BE2C (cell line): ENCODE data around the gene DCLRE1B.

ENCODE experiments used
- DNase-seq: peaks from one replicate; pipeline ENCODE4 v3.0.0-alpha.2; 2020
- H3K27me3 ChIP-seq: fragments of 250-450 bp; sonication (Bioruptor Pico); 2 replicates; pipeline ENCODE4 v1.5.1; 2020; ENCODE audit warnings: mild to moderate bottlenecking
- H3K36me3 ChIP-seq: fragments of 250-450 bp; sonication (Bioruptor Pico); 2 replicates; pipeline ENCODE4 v1.5.1; 2020; ENCODE audit warnings: mild to moderate bottlenecking
- H3K4me1 ChIP-seq: fragments of 250-450 bp; sonication (Bioruptor Pico); 2 replicates; pipeline ENCODE4 v1.5.1; 2020
- H3K4me3 ChIP-seq: 2 replicates; pipeline ENCODE4 v1.5.1; 2011; ENCODE audit warnings: low read depth, low read length
- H3K9me3 ChIP-seq: fragments of 250-450 bp; sonication (Bioruptor Pico); 2 replicates; pipeline ENCODE4 v1.5.1; 2020
- TF ChIP-seq, protein P1 (sequence below): IDR thresholded peaks from 2 replicates; pipeline ENCODE4 v1.5.1; 2012; ENCODE audit warnings: mild to moderate bottlenecking, low read depth, low read length

DCLRE1B gene

DNA sequence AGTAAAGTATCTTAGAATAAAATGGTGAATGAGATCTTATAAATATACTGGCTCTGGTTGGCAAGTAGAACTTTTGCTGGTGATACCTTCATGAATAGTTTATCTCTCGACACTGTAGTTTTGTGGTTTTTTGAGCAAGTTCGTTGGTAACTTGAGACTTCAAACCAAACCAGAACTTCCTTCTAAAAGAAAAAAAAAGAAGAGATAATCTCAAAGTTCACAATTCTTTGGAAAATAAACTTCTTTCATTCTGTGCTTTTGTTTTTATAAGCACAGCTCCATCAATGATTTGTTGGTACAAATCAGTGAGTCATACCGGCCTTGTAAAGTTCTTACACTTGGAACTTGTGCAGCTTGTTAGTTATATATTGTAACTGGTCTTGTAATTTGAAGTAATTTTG lies 26.3 kb downstream of the DCLRE1B start:
- Histone ChIP-seq H3K4me3 (no peak overlapping the region), H3K36me3 (0 out of 2 replicates have a peak, but pooled peaks cover 3% of the 10 kb centered on the region), H3K9me3 (no peaks in the 10 kb centered on the region), H3K27me3 (no peaks in the 10 kb centered on the region), H3K4me1 (0 out of 2 replicates have a peak, but pooled peaks cover 2% of the 10 kb centered on the region)
- no peak for DNase-seq
- TF ChIP-seq, protein P1, sequence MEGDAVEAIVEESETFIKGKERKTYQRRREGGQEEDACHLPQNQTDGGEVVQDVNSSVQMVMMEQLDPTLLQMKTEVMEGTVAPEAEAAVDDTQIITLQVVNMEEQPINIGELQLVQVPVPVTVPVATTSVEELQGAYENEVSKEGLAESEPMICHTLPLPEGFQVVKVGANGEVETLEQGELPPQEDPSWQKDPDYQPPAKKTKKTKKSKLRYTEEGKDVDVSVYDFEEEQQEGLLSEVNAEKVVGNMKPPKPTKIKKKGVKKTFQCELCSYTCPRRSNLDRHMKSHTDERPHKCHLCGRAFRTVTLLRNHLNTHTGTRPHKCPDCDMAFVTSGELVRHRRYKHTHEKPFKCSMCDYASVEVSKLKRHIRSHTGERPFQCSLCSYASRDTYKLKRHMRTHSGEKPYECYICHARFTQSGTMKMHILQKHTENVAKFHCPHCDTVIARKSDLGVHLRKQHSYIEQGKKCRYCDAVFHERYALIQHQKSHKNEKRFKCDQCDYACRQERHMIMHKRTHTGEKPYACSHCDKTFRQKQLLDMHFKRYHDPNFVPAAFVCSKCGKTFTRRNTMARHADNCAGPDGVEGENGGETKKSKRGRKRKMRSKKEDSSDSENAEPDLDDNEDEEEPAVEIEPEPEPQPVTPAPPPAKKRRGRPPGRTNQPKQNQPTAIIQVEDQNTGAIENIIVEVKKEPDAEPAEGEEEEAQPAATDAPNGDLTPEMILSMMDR = no peak

DNA sequence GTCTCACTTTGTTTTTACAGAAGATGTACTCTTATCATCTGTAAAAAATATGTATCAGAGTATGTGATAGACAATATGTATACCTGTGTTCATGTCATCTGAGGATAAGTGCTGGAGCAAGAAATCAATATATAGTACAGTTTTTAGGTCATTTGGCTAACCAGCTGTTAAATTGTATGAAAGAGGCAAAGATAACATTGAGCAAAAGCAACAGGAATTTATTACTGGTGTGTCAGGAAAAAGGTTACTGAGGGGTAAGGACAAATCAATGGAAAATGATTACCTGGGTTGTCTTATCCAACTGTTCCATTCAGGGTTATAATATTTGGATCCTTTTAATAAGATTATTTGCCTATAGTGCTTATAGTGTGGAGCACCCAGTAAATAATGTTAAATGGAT lies 28.9 kb downstream of the DCLRE1B start:
- no peaks in the 10 kb centered on the region for H3K27me3 ChIP-seq
- DNase-seq = no peak
- 0 out of 2 replicates have a peak, but pooled peaks cover 2% of the 10 kb centered on the region for H3K4me1 ChIP-seq
- TF ChIP-seq, protein P1 = no peak
- 0 out of 2 replicates have a peak, but pooled peaks cover 3% of the 10 kb centered on the region for H3K36me3 ChIP-seq
- no peak overlapping the region for H3K4me3 ChIP-seq
- no peaks in the 10 kb centered on the region for H3K9me3 ChIP-seq

DNA sequence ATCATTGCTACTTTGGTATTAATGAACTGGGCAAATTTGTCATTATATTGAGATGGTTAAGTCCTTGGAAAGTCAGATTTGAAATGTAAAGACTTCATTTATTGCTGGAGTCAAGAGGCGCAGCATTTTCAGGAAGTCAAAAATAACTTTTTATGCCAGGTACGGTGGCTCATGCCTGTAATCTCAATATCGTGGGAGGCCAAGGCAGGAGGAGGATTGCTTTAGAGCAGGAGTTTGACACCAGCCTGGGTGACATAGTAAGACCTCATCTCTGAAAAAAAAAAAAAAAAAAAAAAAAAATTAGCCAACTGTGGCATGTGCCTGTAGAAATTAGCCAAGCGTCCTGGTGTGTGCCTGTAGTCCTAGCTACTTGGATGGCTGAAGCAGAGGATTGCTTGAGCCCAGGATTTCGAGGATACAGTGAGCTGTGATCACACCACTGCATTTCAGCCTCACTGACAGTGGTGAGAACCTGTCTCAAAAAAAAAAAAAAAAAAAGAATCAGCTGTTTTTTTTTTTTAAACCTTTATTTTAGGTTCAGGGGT lies 29.5 kb downstream of the DCLRE1B start:
- Histone ChIP-seq H3K4me3 (no peak overlapping the region), H3K27me3 (no peaks in the 10 kb centered on the region), H3K4me1 (0 out of 2 replicates have a peak, but pooled peaks cover 2% of the 10 kb centered on the region), H3K36me3 (0 out of 2 replicates have a peak, but pooled peaks cover 3% of the 10 kb centered on the region), H3K9me3 (no peaks in the 10 kb centered on the region)
- TF ChIP-seq, protein P1 = no peak
- no peak for DNase-seq

DNA sequence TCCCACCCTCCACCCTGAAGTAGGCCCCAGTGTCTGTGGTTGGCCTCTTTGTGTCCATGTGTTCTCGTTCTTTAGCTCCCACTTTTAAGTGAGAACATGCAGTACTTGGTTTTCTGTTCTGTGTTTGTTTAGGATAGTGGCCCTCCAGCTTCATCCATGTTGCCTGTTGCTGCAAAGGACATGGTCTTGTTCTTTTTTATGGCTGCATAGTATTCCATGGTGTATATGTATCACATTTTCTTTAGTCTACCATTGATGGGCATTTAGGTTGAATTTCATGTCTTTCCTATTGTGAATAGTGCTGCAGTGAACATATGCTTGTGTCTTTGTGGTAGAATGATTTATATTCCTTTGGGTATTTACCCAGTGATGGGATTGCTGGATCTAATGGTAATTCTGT lies 30.1 kb downstream of the DCLRE1B start:
- peaks cover 5% of the 10 kb centered on the region for H3K36me3 ChIP-seq
- no peaks in the 10 kb centered on the region for H3K9me3 ChIP-seq
- TF ChIP-seq, protein P1 = no peak
- H3K4me1 ChIP-seq = 0 out of 2 replicates have a peak, but pooled peaks cover 2% of the 10 kb centered on the region
- no peak for DNase-seq
- no peak overlapping the region for H3K4me3 ChIP-seq
- no peaks in the 10 kb centered on the region for H3K27me3 ChIP-seq

DNA sequence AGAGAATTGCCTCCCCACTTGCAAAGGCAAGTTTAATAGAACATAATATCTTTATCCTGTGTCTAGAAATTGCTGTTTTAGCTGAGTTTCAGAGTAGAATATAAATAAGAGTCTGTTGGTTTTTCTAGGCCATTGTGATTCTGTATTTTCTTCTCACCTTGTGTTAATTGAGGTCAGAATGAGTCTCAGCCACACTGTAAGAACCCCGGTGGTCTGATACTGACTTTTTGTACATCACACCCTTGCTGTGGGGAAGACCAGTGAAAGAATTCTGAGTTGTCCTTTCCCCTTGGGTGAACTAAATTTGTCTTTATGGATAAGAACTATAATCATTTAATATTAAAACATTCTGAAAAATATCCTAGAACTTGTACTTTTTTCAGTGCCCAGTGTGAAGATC lies 30.8 kb downstream of the DCLRE1B start:
- no peaks in the 10 kb centered on the region for H3K9me3 ChIP-seq
- no peak for DNase-seq
- H3K4me3 ChIP-seq = no peak overlapping the region
- H3K36me3 ChIP-seq = peaks cover 11% of the 10 kb centered on the region
- TF ChIP-seq, protein P1 = no peak
- H3K4me1 ChIP-seq = 0 out of 2 replicates have a peak, but pooled peaks cover 2% of the 10 kb centered on the region
- no peaks in the 10 kb centered on the region for H3K27me3 ChIP-seq

DNA sequence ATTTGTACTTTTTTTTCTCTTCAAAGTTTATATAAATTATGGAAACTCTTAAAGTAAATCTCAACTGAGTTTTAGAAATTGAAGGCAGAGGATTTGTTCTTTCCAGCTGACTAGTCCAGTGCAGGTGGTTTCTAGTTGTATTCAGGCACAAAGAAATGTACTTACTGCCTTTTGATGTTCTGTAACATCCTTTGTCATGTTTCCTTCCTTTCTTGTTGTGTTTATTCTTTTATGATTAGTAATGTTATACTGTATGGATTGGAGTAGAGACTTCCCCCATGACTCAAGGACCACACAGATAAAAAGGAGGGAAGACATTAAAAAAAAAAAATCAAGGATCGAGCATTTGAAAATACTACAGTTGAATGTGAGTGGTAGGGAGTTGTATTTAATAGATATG lies 32.0 kb downstream of the DCLRE1B start:
- Histone ChIP-seq H3K4me3 (no peak overlapping the region), H3K27me3 (no peaks in the 10 kb centered on the region), H3K36me3 (peaks cover 20% of the 10 kb centered on the region), H3K9me3 (no peaks in the 10 kb centered on the region), H3K4me1 (0 out of 2 replicates have a peak, but pooled peaks cover 2% of the 10 kb centered on the region)
- TF ChIP-seq, protein P1 = no peak
- no peak for DNase-seq
